ENCODE data around the gene VTI1A.
"Not testable (repeated sequence)": the region's sequence is repeated elsewhere in the genome, so short reads cannot be mapped to it uniquely, and the experiment has no call there.

VTI1A gene

DNA sequence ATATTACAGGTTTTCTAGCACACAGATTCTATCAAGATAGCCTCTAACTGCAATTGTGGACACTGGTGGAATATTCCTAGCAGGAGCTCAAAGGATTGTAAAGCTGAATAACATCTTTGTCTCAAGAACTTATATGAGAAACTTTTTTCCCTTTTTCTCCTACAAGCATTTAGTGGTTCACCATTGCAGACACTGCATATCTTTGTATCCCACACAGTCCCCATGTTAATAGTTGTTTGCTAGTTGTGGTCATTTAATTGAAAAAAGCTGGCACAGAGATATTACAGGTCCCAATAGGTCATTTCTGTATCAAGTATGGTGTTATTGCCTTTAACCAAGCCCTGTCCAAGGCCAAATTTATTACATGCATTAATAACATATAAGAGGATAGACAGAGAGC lies 276.9 kb downstream of the VTI1A start:
- no peak for DNase-seq (ENCODE audit: low read depth in 2 of 2)

DNA sequence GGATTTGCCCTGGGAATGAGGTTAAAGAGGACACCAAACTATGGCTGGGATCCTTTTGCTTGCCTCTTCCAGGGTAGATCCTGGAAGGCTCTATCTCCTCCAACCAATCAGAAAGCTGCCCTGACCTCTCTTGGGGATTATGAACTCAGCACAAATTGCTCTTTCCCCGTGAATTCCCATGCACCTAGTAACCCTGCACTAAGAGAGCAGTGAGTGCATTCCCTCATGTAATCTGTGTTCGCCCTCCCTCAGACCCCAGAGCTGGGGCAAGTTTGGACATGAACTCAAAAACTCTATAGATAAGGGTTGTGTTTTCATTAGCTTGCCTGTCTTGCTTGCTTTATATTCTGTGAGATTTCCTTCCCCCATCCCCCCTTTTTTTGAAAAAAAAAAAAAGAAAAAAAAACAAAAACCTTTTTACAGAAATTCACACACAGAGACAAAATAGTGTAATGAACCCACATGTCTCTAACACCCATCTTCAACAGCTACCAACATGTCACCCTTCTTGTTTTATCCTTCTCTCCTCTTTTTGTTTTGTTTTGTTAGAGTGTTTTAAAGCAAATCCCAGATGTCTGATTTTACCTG lies 277.5 kb downstream of the VTI1A start:
- no peak for DNase-seq (ENCODE audit: low read depth in 2 of 2)

DNA sequence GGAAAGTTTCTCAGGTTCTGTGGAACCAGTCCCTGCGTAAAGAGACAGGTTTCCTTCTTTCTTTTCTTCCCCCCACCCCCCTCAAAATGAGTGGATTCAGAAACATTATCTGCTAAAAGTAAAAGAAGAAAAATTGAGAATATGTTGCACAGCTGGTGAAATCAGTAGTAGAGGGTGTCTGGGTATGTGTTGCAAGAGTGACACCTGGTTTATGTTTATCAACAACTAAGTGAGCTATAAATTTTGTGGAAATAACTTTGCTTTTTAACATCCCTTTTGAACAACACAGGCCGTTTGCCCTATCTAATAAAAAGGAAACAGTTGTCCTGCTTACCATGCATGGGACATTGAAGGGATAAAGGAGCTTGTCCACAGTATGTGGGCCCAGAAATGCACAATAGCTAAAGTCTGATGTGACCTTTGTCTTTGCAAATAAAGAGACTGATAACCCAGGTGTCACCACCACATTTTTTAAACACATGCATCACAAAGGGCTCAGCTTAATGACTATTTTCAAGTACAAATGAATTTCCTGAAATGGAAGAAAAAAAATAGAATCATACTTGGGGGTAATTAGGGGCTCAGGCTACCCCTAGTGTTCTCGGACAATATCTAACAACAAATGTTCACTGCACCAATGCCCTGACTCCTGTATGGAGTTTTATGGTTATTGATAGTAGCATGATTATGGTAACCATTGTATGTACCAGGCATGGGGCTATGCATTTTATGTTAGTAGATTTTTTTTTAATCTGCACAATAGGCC lies 281.3 kb downstream of the VTI1A start:
- no peak for DNase-seq (ENCODE audit: low read depth in 2 of 2)

DNA sequence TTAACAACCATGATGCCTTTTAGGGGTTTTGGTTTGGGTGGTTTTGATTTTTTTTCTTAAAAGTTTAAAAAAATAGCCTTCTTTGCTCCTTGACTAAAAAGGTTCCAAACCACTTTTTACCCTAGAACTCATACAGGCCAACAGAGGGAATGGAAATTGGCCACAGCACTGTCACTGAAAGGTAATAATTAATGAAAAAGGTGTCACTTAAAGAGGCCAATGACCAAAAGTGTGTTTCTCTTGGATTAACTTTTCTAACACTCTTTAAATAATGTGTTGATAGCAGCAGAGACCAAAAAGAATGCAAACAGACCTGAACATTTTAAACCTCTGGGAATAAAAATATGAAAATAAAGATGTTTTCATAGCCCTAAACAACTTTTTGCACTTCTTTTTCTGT lies 282.0 kb downstream of the VTI1A start:
- no peak for DNase-seq (ENCODE audit: low read depth in 2 of 2)

DNA sequence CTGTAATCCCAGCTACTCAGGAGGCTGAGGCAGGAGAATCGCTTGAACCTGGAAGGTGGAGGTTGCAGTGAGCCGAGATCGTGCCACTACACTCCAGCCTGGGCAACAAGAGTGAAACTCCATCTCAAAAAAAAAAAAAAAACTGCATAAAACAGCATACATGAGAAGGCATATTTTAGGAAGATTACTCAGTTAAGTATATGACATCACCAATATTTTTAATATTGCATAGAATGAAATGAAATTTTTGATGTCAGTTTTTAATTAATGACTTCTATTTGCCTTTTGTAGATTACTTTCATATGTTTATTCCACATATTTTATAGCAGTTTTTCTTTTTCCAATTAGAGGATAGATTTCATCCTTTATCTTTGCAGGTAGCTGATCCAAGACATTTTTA lies 284.4 kb downstream of the VTI1A start:
- DNase-seq (ENCODE audit: low read depth in 2 of 2), result not testable (repeated sequence)

DNA sequence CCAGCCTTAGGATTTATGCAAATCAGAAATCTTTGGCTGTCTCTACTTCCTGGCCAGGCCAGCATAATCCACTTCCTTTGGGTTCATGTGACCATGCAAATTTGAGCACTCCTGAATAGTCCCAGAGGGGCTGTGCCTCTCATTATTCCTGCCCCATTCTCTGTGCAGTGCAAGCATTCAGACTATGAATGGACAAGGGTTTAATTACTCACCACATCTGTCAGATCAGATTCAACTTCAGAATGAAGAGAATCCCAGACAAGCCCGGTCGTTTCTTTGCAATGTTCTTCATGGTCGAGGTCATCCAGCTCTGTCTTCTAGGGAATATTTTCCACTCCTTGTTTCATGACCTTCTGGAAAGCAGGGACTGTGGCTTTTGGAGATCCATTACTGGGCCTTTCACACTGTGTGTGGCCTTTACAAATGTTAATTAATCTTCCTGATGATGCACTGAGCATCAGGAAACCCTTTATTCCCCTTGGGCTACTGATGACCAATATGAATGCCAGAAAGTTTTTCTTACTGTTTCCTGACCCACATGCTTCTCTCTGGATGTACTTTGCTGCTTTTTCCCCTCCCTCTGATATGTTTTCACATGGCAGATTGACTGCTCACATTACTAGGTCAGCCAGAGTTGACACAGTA lies 285.4 kb downstream of the VTI1A start:
- DNase-seq (ENCODE audit: low read depth in 2 of 2), result no peak

DNA sequence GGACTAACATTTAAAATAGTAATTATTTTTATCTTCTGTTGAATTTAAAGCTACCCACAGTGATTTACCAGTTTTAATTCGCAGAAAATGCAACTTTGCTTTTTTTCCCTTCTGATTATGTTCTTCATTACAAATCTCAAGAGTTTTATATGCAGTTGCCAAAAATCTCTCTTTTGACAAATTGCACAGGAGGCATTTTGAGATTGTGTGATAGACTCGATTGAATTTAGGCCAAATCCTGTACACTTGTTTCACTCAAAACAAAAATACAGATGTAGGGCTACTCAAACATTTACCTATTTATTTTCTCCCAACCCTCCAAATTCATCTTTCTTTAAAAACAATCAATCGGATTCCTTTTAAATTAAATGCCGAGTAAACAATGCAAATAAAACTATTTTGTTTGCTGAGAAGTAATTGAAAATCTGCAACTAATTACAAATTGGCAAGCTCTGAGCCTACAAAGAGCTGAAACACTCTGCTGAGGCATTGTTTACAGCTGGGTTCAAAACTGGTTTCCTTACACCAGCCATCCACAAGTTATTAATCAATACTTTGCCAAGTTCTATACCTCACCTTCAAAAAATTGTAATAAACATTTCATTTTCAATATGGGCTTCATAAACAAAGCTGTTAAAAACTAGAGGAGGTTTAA lies 288.2 kb downstream of the VTI1A start:
- no peak for DNase-seq (ENCODE audit: low read depth in 2 of 2)

DNA sequence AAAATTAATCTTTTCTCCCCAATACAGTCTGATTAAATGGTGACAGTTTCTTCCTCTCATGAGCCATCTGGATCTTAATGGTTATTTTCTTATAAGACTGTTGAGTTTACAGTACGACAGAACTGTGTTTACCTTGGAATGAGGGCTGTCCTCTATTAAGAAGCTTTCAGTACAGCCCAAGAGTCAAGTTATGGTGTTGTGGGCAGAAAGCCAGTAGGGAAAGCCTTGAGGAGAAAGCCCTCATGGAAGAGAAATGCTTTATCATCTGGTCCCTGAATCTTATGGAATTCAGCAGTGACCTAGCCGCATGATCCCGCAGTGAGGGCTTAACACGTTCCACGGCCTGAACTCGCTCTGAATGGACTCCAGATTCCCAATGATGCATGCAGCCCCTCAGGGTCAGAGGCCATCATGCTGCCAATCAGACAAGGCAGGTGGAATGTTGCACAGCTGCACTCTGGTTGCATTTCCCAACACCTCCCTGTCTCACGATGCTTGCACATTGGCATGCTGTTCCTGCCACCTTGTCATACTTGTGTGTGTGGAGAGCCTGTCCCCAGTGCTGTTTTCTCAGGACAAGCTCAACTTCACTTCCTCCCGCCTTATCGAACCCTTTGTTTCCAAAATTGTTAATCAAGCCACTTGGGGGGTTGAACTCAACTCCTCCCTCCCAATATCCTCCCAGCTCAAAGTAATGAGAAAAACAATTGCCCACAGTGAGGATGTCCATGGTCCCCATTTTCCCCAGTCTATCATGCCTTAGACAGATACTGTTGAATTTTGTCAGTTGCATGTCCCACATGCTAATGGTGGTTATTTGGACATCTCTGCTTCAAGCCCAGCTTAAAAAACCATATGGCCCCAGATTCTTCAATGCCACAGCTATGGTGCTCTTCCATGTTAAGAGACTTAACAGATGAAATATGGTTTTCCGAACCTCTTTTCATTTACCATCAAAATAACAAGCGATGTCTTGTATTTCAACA lies 291.9 kb downstream of the VTI1A start:
- DNase-seq (ENCODE audit: low read depth in 2 of 2), result no peak

DNA sequence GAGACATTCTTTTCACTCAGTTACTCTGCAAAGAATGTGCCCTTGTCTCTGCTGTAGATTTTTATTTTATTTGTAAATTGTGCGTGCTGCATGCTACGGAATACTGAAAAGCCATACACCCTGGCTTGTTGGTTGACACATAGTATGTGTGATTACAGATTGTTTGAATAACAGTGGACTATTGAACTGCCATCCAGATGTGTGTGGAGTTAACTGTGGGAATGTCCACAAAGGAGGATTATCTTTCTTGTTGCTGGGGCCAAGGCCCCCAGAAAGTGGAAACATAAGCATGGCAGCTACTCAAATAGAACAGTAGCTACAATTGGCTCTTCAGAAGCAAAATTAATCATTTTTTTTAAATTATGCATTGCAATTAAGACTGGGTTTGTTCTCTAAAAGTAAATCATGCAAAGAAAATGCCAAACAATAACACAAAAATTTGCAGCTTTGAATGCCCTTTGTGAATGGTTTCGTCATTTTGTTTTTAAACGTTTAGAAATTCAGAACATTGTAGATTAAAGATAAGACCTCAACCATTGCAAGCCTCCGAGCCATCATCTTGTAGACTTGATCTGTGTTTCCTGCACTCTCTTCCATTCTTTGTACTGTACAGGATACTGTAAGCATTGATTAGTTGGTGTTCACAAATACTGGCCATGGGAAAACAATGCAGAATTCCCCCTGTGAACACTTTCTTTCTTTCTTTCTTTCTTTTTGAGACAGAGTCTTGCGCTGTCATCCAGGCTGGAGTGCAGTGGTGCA lies 292.8 kb downstream of the VTI1A start:
- DNase-seq (ENCODE audit: low read depth in 2 of 2), result no peak

DNA sequence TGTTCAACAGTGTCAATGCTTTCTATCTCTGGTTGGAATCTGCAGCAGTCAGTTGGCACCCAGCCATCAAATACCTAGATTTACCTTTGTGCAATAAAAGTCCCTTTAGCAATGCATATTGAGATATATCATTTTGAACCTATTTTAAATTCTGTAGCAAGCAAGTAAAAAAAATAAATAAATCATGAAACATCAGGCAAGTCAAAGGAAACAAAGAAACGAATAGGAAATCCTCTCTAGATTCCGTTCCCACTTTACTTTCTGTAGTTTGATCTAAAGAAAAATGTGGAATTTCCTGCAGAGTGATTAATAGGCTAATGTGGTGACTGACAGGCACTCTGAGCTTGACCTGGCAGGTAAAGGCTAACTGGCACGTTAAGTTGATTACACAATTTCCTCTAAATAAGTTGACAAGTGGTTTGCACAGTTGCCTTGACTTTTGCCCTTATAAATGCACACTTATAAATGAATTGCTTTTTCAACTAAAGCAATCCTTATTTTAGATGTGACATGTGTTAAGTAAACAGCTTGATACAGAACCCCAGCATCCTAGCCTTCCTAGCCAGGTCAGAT lies 294.9 kb downstream of the VTI1A start:
- DNase-seq (ENCODE audit: low read depth in 2 of 2), result no peak

DNA sequence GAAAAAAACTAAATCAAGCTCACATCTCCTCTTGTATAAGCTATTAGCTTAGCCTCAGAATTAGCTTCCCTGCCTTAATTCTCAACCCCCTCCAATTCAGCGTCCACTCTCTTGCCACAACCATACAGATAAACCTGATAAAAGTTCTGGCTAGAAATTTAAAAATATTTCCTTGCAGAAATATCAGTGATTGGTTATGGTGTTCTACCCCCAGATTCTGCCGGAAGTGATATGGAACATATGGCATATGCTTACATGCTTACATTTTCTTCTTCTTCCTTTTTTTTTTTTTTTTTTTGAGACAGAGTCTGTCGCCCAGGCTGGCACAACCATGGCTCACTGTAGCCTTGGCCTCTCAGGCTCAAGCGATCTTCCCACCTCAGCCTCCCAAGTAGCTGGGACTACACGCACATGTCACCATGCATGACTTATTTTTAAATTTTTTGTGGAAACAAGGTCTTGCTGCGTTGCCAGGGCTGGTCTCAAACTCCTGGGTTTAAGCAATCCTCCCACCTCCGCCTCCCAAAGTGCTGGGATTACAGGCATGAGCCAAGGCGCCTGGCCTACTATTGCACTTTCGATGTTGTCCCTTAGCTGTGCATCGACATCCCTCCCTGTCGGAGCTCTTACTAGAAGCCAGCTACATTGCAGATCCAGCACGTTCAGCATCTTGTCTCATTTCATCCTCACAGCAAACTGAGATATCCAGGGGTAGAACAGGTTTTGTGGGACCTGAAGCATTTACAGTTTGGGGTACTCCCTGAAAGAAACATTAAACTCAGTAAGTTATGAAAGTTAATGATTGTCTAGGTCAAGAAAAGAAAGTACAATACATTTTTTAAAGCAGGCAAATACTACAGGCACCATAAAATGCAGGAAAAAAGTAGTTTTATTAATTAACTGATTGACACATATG lies 297.4 kb downstream of the VTI1A start:
- no peak for DNase-seq (ENCODE audit: low read depth in 2 of 2)

DNA sequence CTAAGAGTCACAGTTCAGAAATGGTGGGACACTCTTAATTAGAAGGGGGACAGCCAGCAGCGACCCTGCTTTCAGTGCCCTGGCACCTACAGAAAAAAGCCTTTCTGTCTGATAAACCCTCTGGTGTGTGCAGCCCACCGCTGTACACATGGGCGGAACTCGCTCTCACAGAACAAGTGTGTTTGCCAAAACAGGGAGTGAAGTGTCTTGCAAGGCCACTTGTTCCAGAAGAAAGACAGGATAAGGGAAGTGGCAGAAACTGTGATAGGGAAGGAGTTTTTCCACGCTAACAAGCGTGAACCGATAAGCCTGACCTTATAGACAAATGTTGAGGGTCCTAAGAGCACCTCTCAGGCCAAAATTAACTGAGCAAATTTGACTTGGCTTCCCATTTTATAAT lies 299.3 kb downstream of the VTI1A start:
- no peak for DNase-seq (ENCODE audit: low read depth in 2 of 2)

DNA sequence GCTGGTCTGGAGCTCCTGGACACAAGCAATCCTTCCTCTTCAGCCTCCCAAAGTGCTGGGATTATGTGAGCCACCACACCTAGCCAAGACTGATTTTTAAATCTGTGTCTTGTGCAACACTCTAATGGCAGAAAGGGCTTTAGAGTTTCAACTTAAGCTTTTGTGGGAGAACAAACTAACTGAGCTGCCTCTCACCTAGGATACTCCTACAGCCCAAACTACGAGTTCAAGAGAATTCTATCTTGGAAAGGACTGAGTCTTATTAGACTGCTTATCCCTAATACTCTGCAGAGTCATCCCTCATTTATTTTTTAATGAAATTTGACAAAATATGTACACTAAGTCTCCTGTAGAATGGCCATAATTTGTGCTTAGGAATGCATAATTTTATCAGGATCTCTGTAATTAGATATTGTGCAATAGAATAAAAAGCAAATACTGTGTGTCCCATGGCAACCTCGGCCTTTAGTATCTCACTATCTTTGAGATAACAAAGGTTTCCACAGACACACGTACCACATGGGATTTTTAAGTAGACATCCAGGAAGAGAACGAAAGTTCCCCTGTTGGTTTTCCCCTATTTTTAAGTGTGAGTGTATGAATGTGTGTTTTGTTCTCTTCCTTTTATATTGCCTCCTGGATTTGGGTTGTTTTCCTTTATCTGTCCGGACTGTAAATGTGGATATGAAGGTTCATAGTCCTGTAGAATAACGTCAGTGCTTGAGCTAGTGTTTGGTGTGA lies 303.6 kb downstream of the VTI1A start:
- no peak for DNase-seq (ENCODE audit: low read depth in 2 of 2)

DNA sequence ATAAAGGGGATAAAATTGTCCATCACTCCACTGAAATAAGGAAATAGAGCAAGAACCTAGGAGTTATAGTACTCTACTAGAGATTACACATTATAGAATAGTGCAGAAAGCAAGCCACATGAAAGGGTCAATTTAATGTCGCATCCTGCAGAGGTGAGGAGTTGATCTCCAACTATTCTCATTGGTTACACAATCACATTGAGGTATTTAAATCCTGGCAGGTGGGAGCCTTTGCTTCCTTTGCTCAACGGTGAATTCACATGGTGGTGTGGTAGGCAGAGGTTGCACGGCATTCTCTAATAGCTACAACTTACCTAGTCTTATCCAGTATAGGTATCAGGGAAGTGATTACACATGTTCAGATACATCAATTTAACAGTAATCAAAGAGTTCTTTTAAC lies 304.6 kb downstream of the VTI1A start:
- DNase-seq (ENCODE audit: low read depth in 2 of 2), result no peak

DNA sequence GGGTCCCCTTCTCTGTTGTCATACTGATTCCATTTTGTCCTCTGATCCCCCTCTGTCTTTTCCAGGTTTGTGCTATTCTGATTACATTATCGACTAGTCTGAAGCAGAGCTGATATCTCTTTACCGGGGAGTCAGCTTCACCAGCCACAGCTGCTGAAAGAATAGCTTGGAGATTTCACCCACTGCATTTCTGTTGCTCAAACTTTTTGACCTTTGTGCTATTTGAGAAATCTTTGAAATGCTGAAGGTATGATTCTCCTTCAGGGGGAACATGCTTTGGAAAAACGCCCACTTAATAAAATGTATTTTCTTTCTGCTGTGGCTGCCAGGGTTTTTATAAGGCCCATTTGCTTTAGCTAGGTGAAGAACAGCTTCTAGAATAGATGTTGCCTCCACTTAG lies 305.3 kb downstream of the VTI1A start:
- no peak for DNase-seq (ENCODE audit: low read depth in 2 of 2)

DNA sequence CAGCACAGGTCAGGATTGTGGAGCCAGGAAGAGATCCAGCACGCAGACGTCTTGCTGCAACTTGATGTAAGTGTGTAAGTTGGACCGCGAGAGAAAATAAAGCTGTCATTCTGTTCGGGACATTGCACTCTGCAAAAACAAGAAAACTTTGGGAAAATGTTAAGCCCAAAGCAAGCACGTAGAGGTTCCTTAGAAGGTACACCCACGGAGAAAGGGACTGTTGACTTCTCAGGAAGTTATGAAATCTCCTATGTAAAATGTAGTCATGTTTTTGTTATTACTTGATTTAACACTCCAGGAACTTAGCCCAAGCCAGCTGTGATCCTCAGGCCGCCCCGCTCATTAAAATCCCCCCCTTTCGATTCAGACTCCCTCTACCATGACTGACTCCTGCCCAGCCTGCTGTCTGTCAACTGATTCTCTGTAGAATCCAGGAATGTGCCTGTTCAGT lies 307.0 kb downstream of the VTI1A start:
- DNase-seq (ENCODE audit: low read depth in 2 of 2), result no peak

DNA sequence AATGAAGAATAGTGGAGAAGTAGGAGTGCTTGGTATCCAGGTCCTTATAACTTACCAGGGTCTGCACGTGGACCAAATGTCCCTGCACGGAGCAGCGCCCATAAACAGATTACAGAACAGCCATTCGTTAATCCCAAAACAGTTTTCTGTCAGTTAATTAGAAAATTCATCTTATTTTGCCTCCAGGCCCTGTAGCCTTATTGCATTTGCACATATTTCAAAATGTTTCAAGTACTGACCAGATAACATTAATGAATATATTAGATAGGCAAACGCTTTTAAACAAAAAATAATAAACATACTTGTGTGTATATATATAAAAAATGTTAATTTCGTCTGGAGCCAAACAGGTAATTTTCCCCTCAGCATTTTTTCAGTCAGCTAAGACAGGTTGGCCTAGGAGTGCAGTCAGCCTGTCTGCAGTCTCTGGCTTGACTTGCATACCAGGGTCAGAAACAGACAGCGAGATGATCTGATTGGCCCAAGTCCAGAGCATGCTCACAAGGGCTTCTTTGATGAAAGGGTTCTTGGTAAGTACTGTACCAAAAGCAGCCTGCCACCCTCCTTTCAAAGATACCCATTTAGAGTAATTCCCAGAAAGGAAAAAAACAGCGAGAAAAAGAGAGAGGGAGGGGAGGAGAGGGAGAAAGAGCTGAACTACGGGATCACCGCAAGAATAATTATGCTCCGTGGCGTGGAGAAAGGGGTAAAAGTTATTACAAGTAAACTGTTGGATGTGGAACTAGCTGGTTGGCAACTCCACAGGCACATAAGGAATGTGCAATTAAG lies 308.6 kb downstream of the VTI1A start:
- no peak for DNase-seq (ENCODE audit: low read depth in 2 of 2)

DNA sequence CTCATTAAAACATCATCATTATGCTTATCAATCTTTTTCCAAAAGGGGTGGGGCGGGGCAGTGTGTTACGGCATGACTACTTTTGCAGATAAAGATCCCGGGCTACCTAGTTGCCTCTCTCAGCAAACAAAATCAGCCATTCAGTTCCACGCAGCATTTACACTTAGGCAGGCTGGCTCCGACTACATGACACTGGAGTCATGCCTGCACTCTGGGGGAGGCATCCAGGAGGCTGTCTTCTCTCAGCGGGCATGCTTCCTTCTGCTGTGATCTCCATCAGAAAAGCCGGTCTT lies 309.2 kb downstream of the VTI1A start:
- DNase-seq (ENCODE audit: low read depth in 2 of 2), result no peak

All from stimulated activated CD4-positive, alpha-beta T cell treated with anti-CD3 and anti-CD28 coated beads, Interleukin-1b, Interleukin-23, amount 100 ng/mL, for 1 hour (primary cell).